GM19025 (cell line): ENCODE measurements around the gene EMX1.
A peak's percentile ranks its signal among the peaks of the same experiment; 100 is the strongest.

Experiments
- ATAC-seq: cut with Tn5 transposase; IDR thresholded peaks from one replicate; pipeline ENCODE4 v1.9.1; 2021; ENCODE audit warnings: mild to moderate bottlenecking, low read depth, moderate library complexity; ENCODE audit not compliant: unreplicated experiment

The EMX1 gene

GRCh38 chr2:72917138-72917876 is at the start of gene EMX1:
EMX1 (plus strand) TSS chr2:72917519; CDS start chr2:72917853, 334 bp downstream.
- peak; percentile 49 for ATAC-seq

- ATAC-seq = no peak
Observed at GRCh38 chr2:72871060-72871459, 46.3 kb upstream of the EMX1 start.

GRCh38 chr2:72871880-72872279 is 45.4 kb upstream of the EMX1 start:
- ATAC-seq = no peak

GRCh38 chr2:72883356-72883962 is 33.9 kb upstream of the EMX1 start:
- ATAC-seq = no peak

GRCh38 chr2:72886505-72887031 is 30.8 kb upstream of the EMX1 start:
- no peak for ATAC-seq

- ATAC-seq = peak; percentile 93
Observed at GRCh38 chr2:72887032-72887739, 30.1 kb upstream of the EMX1 start, which contains the start of gene SPR. SPR (plus strand) TSS chr2:72887408; CDS start chr2:72887433, 25 bp downstream.

GRCh38 chr2:72887740-72888437 is 29.4 kb upstream of the EMX1 start:
- peak; percentile 32 for ATAC-seq

- ATAC-seq = no peak
Observed at GRCh38 chr2:72888438-72889202, 28.7 kb upstream of the EMX1 start.

- no peak for ATAC-seq
Observed at GRCh38 chr2:72889991-72890390, 27.3 kb upstream of the EMX1 start.

- no peak for ATAC-seq
Observed at GRCh38 chr2:72891091-72891818, 26.1 kb upstream of the EMX1 start.

GRCh38 chr2:72892506-72893173 is 24.7 kb upstream of the EMX1 start:
- ATAC-seq = peak; percentile 53

- peak; percentile 68 for ATAC-seq
Observed at GRCh38 chr2:72893594-72894319, 23.6 kb upstream of the EMX1 start.

GRCh38 chr2:72894514-72894913 is 22.8 kb upstream of the EMX1 start:
- ATAC-seq = no peak

- no peak for ATAC-seq
Observed at GRCh38 chr2:72895154-72895553, 22.2 kb upstream of the EMX1 start.

GRCh38 chr2:72895759-72896281 is 21.5 kb upstream of the EMX1 start:
- no peak for ATAC-seq

- ATAC-seq = no peak
Observed at GRCh38 chr2:72896446-72896845, 20.9 kb upstream of the EMX1 start.

GRCh38 chr2:72897785-72898584 is 19.3 kb upstream of the EMX1 start:
- no peak for ATAC-seq
